Activated T-cell treated with anti-CD3 and anti-CD28 coated beads for 4 hours (primary cell): ENCODE results near the gene INPP1.

Source experiments
- DNase-seq: peaks from one replicate; pipeline ENCODE4 v3.0.0-alpha.2; 2020

The INPP1 gene

DNA sequence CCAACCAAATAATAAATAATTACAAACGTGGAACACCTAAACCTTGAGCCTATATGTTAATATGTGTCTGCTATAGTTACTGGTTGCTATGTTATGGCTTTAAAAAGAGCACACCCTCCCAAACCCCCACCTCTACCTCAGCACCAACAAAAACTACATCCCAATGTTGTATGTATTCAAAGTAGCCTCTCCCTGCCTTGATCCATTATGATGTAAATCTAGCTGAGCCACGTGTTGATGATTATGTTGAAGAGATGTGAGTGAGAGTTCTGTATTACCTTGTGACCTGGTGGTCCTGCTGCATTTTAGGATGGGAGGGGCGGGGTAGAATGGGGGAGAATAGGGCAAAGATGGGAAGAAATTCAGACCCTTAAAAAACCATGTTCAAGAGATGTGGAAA, 69.6 kb downstream of the INPP1 start:
- no peak for DNase-seq

DNA sequence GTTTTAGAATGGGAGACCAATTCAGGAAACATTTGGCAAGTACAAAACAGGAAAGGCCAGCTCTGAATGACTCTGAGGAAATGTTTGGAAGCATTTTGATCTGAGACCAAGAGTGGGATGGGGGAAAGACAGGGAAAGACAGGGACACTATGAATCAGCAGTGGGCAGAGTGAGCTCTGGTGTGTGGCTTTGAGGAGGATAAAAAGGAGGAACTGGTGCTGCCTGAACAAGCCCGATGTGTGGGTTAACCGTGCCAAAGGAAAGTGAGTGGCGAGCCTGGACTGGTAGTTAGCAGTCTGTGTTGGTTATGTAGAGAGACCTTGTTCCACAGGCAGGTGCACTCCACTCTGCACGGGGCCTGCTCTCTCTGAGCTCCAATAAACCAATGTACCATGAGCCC, 70.0 kb downstream of the INPP1 start:
- DNase-seq = no peak

GRCh38 chr2:190415251-190415650, 71.9 kb downstream of the INPP1 start:
- no peak for DNase-seq

DNA sequence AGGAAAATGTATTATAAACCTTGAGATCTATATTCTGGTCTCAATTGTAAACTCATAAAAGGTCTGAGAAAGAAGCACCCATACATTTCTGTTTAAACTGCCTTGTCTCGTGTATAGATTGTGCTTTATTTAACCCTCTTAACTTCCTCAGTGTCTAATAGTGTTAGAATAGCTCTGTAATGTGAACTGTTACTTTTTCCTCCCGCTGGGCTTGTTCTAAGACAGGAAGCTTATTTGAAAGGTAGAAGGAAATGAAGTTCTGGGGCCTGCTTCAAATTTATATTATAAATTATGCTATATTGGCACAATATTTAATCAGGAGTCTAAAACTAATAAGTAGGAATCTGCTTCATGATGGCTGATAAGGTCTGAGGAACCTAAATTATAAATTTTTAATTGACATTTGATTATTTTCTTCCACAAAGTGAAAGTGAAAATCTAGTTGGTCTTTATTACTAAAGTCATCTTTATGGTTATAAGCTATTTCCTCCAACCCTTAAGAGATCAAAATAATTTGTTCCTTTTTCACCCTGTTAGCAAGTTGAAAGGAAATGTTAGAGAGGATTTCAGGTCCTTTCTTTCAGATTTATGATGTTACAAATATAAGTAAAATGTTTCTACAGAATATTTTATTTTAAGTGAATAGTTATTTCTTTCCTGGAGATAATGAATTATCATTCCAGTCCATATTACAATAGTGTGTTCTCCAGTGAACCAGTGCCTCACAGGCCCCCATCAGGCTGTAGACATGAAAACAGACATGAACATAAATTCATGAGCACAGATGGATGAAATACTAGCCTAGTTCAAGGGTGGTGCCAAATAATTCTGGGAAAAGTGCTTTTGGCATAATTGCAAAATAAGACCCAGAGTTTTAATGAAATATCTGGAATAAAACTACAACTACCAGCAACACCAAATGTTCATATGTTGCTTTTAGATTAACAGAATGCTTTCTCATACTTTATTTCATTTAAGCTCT, 72.7 kb downstream of the INPP1 start:
- DNase-seq = no peak

DNA sequence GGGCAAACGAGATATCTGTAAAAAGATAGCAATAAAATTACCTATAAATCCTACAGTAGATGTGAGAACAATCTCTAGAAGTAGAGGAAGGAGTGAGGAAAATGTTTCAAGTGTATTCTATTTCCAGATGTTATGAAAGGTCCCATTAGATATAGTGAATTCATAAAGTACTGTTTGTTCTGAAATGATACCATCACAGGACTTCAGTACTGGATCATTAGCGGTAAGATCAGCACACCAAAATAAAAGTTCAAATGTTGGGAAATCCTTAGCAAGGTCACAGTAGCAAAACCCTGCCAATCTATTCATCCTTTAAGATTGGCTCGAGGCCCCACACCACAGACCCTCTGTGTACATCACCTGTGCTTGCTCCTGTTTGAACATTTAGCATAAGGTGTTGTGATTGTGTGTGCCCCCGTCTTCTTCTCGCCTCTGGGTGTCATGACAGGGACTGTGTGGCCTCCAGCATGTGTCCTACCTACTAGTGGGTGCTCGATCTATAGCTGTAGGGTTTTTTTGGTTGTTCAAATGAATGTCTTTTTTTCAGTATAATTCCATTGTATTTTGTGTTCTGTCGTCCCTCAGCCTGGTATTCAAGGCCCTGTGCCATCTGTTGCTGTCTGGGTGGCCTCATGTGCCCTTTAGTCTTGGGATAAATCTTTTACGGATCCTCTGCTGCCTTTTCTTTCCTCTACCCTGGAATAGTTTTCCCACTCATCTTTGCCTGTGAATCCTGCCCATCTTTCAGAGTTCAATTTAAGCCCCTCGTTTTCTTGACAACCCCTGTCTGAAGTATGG, 73.9 kb downstream of the INPP1 start:
- DNase-seq = no peak

DNA sequence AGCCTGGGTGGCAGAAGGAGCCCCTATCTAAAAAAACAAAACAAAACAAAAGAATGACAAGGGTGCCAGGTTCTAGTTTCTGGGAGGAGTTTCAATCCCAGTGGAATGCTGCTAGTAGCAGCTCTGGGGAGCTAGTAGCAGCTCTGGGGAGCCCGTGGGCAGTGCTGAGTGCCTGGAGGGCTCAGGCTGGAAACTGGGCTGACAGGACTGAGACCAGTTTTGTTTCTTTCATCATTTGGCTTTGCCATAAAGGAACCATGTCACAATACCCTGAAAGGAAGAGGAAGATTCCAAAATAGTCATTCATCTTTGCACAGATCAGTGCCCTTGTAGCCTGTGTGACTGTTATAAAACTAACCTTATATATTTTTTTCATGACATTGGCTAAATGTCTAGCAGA, 75.3 kb downstream of the INPP1 start:
- no peak for DNase-seq

DNA sequence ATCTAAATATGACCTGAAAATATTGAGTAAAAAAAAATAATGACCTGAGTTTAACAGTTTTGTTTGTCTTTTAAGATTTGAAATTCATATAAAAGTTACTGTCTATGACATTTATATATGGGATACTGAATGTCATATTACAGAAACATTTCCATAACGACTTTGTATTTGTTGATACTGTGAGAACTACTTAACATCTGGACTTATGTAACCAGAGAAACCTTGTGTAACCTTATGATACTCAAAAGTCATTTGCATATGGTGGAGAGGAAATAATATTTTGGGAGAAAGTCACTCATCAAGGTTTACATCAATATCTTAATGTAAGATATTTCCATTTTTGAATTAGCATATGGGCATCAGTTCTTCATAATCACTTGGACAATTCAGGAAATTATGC, 77.4 kb downstream of the INPP1 start:
- DNase-seq = no peak
